ENCODE data around the gene COLEC12.

DNA sequence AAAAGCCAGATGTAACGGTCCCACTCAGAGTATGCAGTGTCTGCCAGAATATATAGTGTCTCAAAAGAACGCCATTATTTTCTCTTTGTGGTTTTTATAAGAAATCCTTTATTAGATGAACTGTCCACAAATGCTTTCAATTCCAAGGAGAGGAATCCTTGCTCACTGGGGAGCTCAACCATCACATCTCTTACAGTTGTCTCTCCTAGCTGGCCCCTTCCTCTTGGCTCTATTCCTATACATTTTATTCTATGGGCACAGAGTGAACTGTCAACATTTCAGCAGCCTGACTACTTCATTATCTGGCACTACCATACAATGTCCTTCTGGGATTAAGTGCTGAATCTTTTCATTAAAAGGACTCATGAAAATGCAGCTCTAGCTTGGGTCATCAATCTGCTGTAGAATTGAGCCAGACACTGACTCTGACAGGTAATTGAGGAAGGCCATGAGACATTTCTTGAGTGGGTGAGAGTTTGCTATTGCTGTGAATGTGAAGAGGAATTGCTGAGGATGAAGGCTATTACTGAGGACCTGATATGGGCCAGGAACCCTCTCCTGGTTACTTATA lies 136.2 kb downstream of the COLEC12 start:
- TF ChIP-seq POLR2AphosphoS5 (IDR thresholded peaks at IDR 0.05): no peak
- TF ChIP-seq, protein P1, sequence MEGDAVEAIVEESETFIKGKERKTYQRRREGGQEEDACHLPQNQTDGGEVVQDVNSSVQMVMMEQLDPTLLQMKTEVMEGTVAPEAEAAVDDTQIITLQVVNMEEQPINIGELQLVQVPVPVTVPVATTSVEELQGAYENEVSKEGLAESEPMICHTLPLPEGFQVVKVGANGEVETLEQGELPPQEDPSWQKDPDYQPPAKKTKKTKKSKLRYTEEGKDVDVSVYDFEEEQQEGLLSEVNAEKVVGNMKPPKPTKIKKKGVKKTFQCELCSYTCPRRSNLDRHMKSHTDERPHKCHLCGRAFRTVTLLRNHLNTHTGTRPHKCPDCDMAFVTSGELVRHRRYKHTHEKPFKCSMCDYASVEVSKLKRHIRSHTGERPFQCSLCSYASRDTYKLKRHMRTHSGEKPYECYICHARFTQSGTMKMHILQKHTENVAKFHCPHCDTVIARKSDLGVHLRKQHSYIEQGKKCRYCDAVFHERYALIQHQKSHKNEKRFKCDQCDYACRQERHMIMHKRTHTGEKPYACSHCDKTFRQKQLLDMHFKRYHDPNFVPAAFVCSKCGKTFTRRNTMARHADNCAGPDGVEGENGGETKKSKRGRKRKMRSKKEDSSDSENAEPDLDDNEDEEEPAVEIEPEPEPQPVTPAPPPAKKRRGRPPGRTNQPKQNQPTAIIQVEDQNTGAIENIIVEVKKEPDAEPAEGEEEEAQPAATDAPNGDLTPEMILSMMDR (IDR thresholded peaks at IDR 0.05): no peak
